Right atrium auricular region (tissue), 2 donors: ENCODE results near the gene DLGAP1. TPM values are rescaled to one million over a fixed set of nuclear protein-coding genes. Genes with fewer than 3 reads are reported as not detected.

Experiments used
- DNase-seq: peaks from one replicate; pipeline ENCODE4 v3.0.0-alpha.2; 2019; ENCODE audit warnings: low spot score
- H3K27ac ChIP-seq, 2 donors: fragments of 200-600 bp; sonication (generic); 1 replicate in 1 of 2; 2 replicates in 1 of 2; pipeline ENCODE4 v1.5.1; 2016 to 2019
- H3K27me3 ChIP-seq, 2 donors: fragments of 200-600 bp; sonication (generic); one replicate each; pipeline versions ENCODE4 v1.5.1 to v1.6.0; 2017 to 2019
- H3K36me3 ChIP-seq: fragments of 200-600 bp; sonication (generic); one replicate; pipeline ENCODE4 v1.5.1; 2016
- H3K4me1 ChIP-seq, 2 donors: fragments of 200-600 bp; sonication (generic); one replicate each; pipeline versions ENCODE4 v1.5.1 to v1.6.0; 2017 to 2019
- H3K4me3 ChIP-seq, 2 donors: fragments of 200-600 bp; sonication (generic); 1 replicate in 1 of 2; 2 replicates in 1 of 2; pipeline ENCODE4 v1.5.1; 2017 to 2019; ENCODE audit warnings: mild to moderate bottlenecking in 1 of 2, moderate library complexity in 1 of 2
- H3K9me3 ChIP-seq, 2 donors: fragments of 200-600 bp; sonication (generic); one replicate each; pipeline ENCODE4 v1.5.1; 2019
- CTCF ChIP-seq, 2 donors: fragments of 200-600 bp; sonication (generic); IDR thresholded peaks; one replicate each; pipeline ENCODE4 v1.5.1; 2019; ENCODE audit warnings: antibody characterized with exemption in 2 of 2
- total RNA-seq, 2 donors: library from RNA; depleted of rRNA; stranded (reverse); fragments of >200 nt; gene quantifications; one replicate each; pipeline ENCODE4 v1.1.0, GENCODE V29; 2016

DLGAP1 gene
- total RNA-seq, 2 donors from 2014 or later: 0.56 to 1.1 TPM

GRCh38 chr18:3851159-3851558 lies 603.9 kb downstream of the DLGAP1 start:
- H3K4me1 ChIP-seq: no peaks in the 10 kb centered on the region
- H3K9me3 ChIP-seq: no peaks in the 10 kb centered on the region
- H3K4me3 ChIP-seq: no peak overlapping the region
- H3K27ac ChIP-seq: no peak overlapping the region
- H3K27me3 ChIP-seq: no peaks in the 10 kb centered on the region
- H3K36me3 ChIP-seq: no peaks in the 10 kb centered on the region
- TF ChIP-seq CTCF (IDR thresholded peaks at IDR 0.05): no peak
- no peak for DNase-seq

- no peaks in the 10 kb centered on the region for H3K9me3 ChIP-seq
- H3K27me3 ChIP-seq: no peaks in the 10 kb centered on the region
- DNase-seq: no peak
- no peak for TF ChIP-seq CTCF (IDR thresholded peaks at IDR 0.05)
- no peak overlapping the region for H3K27ac ChIP-seq
- H3K4me3 ChIP-seq: no peak overlapping the region
- H3K36me3 ChIP-seq: no peaks in the 10 kb centered on the region
- H3K4me1 ChIP-seq: no peaks in the 10 kb centered on the region
Observed at GRCh38 chr18:3848316-3848715, 606.8 kb downstream of the DLGAP1 start.

- no peaks in the 10 kb centered on the region for H3K27me3 ChIP-seq
- H3K36me3 ChIP-seq: no peaks in the 10 kb centered on the region
- H3K27ac ChIP-seq: no peak overlapping the region
- no peaks in the 10 kb centered on the region for H3K4me1 ChIP-seq
- no peak for TF ChIP-seq CTCF (IDR thresholded peaks at IDR 0.05)
- DNase-seq: no peak
- H3K9me3 ChIP-seq: no peaks in the 10 kb centered on the region
- no peak overlapping the region for H3K4me3 ChIP-seq
Observed at GRCh38 chr18:3845161-3845560, 609.9 kb downstream of the DLGAP1 start.

- no peak for TF ChIP-seq CTCF (IDR thresholded peaks at IDR 0.05)
- no peaks in the 10 kb centered on the region for H3K27me3 ChIP-seq
- H3K36me3 ChIP-seq: no peaks in the 10 kb centered on the region
- no peak overlapping the region for H3K27ac ChIP-seq
- no peaks in the 10 kb centered on the region for H3K9me3 ChIP-seq
- no peak overlapping the region for H3K4me3 ChIP-seq
- H3K4me1 ChIP-seq: no peaks in the 10 kb centered on the region
- no peak for DNase-seq
Observed at GRCh38 chr18:3842844-3843243, 612.3 kb downstream of the DLGAP1 start.

GRCh38 chr18:3840766-3841165 lies 614.3 kb downstream of the DLGAP1 start:
- Histone ChIP-seq H3K4me3 (no peak overlapping the region), H3K36me3 (no peaks in the 10 kb centered on the region), H3K27ac (no peak overlapping the region), H3K9me3 (no peaks in the 10 kb centered on the region), H3K4me1 (no peaks in the 10 kb centered on the region), H3K27me3 (no peaks in the 10 kb centered on the region)
- no peak for TF ChIP-seq CTCF (IDR thresholded peaks at IDR 0.05)
- DNase-seq: no peak

- no peak overlapping the region for H3K4me3 ChIP-seq
- TF ChIP-seq CTCF (IDR thresholded peaks at IDR 0.05): no peak
- H3K4me1 ChIP-seq: no peaks in the 10 kb centered on the region
- DNase-seq: no peak
- H3K9me3 ChIP-seq: no peaks in the 10 kb centered on the region
- H3K27me3 ChIP-seq: no peaks in the 10 kb centered on the region
- H3K36me3 ChIP-seq: no peaks in the 10 kb centered on the region
- no peak overlapping the region for H3K27ac ChIP-seq
Observed at GRCh38 chr18:3839581-3839981, 615.5 kb downstream of the DLGAP1 start.
